Adrenal gland (tissue), 12 donors: ENCODE measurements around the gene LCN10. TPM values are rescaled to one million over a fixed set of nuclear protein-coding genes. Genes with fewer than 3 reads are reported as not detected.
A peak's percentile ranks its signal among the peaks of the same experiment; 100 is the strongest.
"Not testable (repeated sequence)": the region's sequence is repeated elsewhere in the genome, so short reads cannot be mapped to it uniquely, and the experiment has no call there.

Experiments used
- DNase-seq, 7 donors: peaks; one replicate each; pipeline ENCODE4 v3.0.0-alpha.2; 2019 to 2020
- H3K27ac ChIP-seq, 5 donors: fragments of 200-600 bp; sonication (generic) in 4 of 5; 1 replicate in 3 of 5; 2 replicates in 2 of 5; pipeline versions ENCODE4 v1.5.1 to v1.8.0; 2016 to 2020; ENCODE audit warnings: mild to moderate bottlenecking in 1 of 5
- H3K27me3 ChIP-seq: fragments of 200-600 bp; 2 replicates; pipeline ENCODE4 v1.8.0; 2021
- H3K36me3 ChIP-seq, 2 donors: fragments of 200-600 bp; replicated peaks in 1 of 2; 1 replicate in 1 of 2; 2 replicates in 1 of 2; pipeline versions ENCODE4 v1.5.1 to v1.8.0; 2018 to 2022
- H3K4me1 ChIP-seq, 2 donors: fragments of 200-600 bp; replicated peaks in 1 of 2; 1 replicate in 1 of 2; 2 replicates in 1 of 2; pipeline versions ENCODE4 v1.5.1 to v1.8.0; 2018 to 2021
- H3K4me3 ChIP-seq, 4 donors: fragments of 200-600 bp; sonication (generic) in 3 of 4; one replicate each; pipeline ENCODE4 v1.5.1; 2016 to 2018
- H3K9me3 ChIP-seq, 3 donors: fragments of 200-600 bp; sonication (generic) in 1 of 3; replicated peaks in 1 of 3; 1 replicate in 2 of 3; 2 replicates in 1 of 3; pipeline versions ENCODE4 v1.5.1 to v1.8.0; 2016 to 2021
- CTCF ChIP-seq, 6 experiments: fragments of 450-650 bp in 4 of 6; fragments of 200-600 bp in 2 of 6; sonication (generic) in 1 of 6; IDR thresholded peaks; 1 replicate in 5 of 6; 2 replicates in 1 of 6; pipeline versions ENCODE4 v1.5.1 to v1.8.0; 2016 to 2021; ENCODE audit warnings: antibody characterized with exemption in 6 of 6, mild to moderate bottlenecking in 2 of 6, moderate library complexity in 1 of 6
- POLR2A ChIP-seq, 2 donors: fragments of 450-650 bp; IDR thresholded peaks; one replicate each; pipeline ENCODE4 v1.6.1; 2017; ENCODE audit warnings: antibody characterized with exemption in 2 of 2, mild to moderate bottlenecking in 2 of 2, moderate library complexity in 1 of 2
- WGBS, 4 donors: extraction: QIAGEN DNeasy Blood & Tissue Kit in 2 of 4; methylation state at CpG; one replicate each; pipeline versions ENCODE4 v1.1.5 to v1.1.7; 2013 to 2017; 5-methylcytosine and 5-hydroxymethylcytosine counted together
- intact Hi-C, 2 donors: fragments of 100-400 bp; cut with DNase I; formaldehyde crosslinking; loops; one replicate each; pipeline versions ENCODE4 v1.14.1 to v1.15.0; 2022 to 2023
- polyA plus RNA-seq, 3 donors: library from polyadenylated mRNA; stranded (reverse); fragments of 200-250 nt in 2 of 3; fragments of 350-450 nt in 1 of 3; fragmentation: Illumina TruSeq in 1 of 3; extraction: RNeasy Lipid Tissue Mini Kit (QIAGEN cat#74804) in 1 of 3; gene quantifications; one replicate each; pipeline ENCODE4 v1.2.3, GENCODE V29; 2013 to 2014
- total RNA-seq, 9 donors: library from RNA; depleted of rRNA in 4 of 9; stranded (reverse); fragments of >200 nt in 4 of 9; fragments of 120-200 nt in 1 of 9; fragmentation: NEBNext Ultra II Directional in 1 of 9; extraction: Animal tissue kit (Norgen Biotek cat#: 25700) in 1 of 9; gene quantifications; one replicate each; pipeline versions ENCODE4 v1.1.0 to v1.2.4, GENCODE V29; 2013 to 2023
- donor health status: healthy with polysubstance abuse.
- donor health status: Bipolar disorder and iron deficiency.
- donor health status: DM: yes; HTN: yes; CAD: no.
- donor health status: DM: no; HTN: no; CAD: no.
- donor health status: DM: no; HTN: no; CAD: no.
- donor health status: DM: yes; HTN: yes; CAD: no.

The LCN10 gene
- total and polyA plus RNA-seq, 12 donors: 0.11 to 9.5 (median 0.84) TPM; not detected in 6

GRCh38 chr9:136711751-136712689, 30.7 kb downstream of the LCN10 start, which contains the start of gene DIPK1B:
Gene DIPK1B, plus strand, starts transcription at chr9:136712572. Its CDS starts 94 bp downstream, at chr9:136712666.
- H3K9me3 ChIP-seq: no peaks in the 10 kb centered on the region
- H3K27ac ChIP-seq: no peak within 1 kb of the TSS
- H3K4me1 ChIP-seq: peaks cover 0 to 4% of the 10 kb centered on the region in 2 donors
- WGBS, 4 donors: 3 to 5% (median 3%) methylated on average over 22 to 118 of the region's 119 CpGs
- peak in 1 of 7 donors; percentile 32 for DNase-seq
- peaks cover 19% of the 10 kb centered on the region for H3K27me3 ChIP-seq
- H3K4me3 ChIP-seq: peak within 1 kb of the TSS in 1 of 4 donors; percentile 50
- TF ChIP-seq POLR2A (IDR thresholded peaks at IDR 0.05) (no peak), CTCF (IDR thresholded peaks at IDR 0.05) (no peak)
- no peaks in the 10 kb centered on the region for H3K36me3 ChIP-seq
- intact Hi-C loops: no loop called here

DNA sequence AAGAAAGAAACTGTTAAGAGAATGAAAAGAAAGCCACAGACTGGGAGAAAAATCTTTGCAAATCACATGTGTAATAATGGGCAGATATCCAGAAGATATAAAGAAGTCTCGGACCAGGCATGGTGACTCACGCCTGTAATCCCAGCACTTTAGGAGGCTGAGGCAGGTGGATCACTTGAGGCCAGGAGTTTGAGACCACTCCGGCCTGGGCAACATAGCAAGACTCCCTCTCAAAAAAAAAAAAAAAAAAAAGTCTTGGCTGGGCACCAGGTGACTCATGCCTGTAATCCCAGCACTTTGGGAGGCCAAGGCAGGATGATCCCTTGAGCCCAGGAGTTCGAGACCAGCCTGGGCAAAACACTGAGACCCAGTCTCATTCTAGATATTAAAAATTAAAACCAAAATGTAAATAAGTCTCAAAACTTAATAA, 31.5 kb downstream of the LCN10 start:
- peaks cover 19% of the 10 kb centered on the region for H3K27me3 ChIP-seq
- H3K9me3 ChIP-seq, intact Hi-C loops, H3K4me1 ChIP-seq, H3K36me3 ChIP-seq, H3K27ac ChIP-seq, H3K4me3 ChIP-seq: not testable (repeated sequence)
- WGBS, 4 donors: 27 to 39% (median 34%) methylated on average over 4 of the region's 4 CpGs
- peak in 1 of 7 donors; percentile 54 for DNase-seq

DNA sequence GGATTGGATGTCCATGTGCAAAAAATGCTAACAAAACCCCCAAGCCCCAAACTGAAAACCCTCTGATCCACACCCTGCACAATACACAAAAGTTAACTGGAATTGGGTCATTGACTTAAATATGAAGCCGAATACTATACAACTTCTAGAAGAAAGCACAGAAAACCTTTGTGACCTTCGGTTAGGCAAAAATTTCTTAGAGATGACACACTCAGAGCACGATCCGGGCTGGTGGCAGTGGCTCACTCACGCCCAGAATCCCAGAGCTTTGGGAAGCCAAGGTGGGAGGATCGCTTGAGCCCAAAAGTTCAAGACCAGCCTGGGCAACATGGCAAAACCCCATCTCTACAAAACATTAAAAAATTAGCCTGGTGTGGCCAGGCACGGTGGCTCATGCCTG, 32.2 kb downstream of the LCN10 start:
- no peak for TF ChIP-seq CTCF (IDR thresholded peaks at IDR 0.05)
- TF ChIP-seq POLR2A (IDR thresholded peaks at IDR 0.05): no peak
- no peak overlapping the region for H3K27ac ChIP-seq
- H3K4me1 ChIP-seq: peaks cover 0 to 4% of the 10 kb centered on the region in 2 donors
- H3K4me3 ChIP-seq: no peak overlapping the region
- H3K27me3 ChIP-seq: peaks cover 19% of the 10 kb centered on the region
- H3K36me3 ChIP-seq: no peaks in the 10 kb centered on the region
- DNase-seq: no peak
- intact Hi-C loops: no loop called here
- 56 to 87% (median 74%) methylated on average over 7 of the region's 7 CpGs for WGBS, 4 donors
- no peaks in the 10 kb centered on the region for H3K9me3 ChIP-seq

- Histone ChIP-seq H3K9me3 (no peaks in the 10 kb centered on the region), H3K36me3 (no peaks in the 10 kb centered on the region), H3K4me1 (peaks cover 0 to 4% of the 10 kb centered on the region in 2 donors), H3K27me3 (peaks cover 14% of the 10 kb centered on the region), H3K4me3 (no peak overlapping the region), H3K27ac (no peak overlapping the region)
- WGBS, 4 donors: 86 to 94% (median 92%) methylated on average over 11 to 24 of the region's 24 CpGs
- intact Hi-C loops: no loop called here
- no peak for TF ChIP-seq POLR2A (IDR thresholded peaks at IDR 0.05)
- TF ChIP-seq CTCF (IDR thresholded peaks at IDR 0.05): no peak
- no peak for DNase-seq
Measured at GRCh38 chr9:136709454-136710109, 33.2 kb downstream of the LCN10 start.
